GM21786 (cell line): ENCODE measurements around the gene ABCC1.
A peak's percentile ranks its signal among the peaks of the same experiment; 100 is the strongest.

Source experiments
- ATAC-seq: cut with Tn5 transposase; IDR thresholded peaks from one replicate; pipeline ENCODE4 v1.9.1; 2021; ENCODE audit not compliant: unreplicated experiment

Gene ABCC1

GRCh38 chr16:15988268-15989013, 39.0 kb downstream of the ABCC1 start:
- no peak for ATAC-seq

GRCh38 chr16:15990902-15991301, 41.5 kb downstream of the ABCC1 start:
- no peak for ATAC-seq

GRCh38 chr16:15993128-15993527, 43.7 kb downstream of the ABCC1 start:
- no peak for ATAC-seq

- no peak for ATAC-seq
Measured at GRCh38 chr16:15993541-15993940, 44.1 kb downstream of the ABCC1 start.

GRCh38 chr16:15993946-15994665, 44.7 kb downstream of the ABCC1 start:
- no peak for ATAC-seq

- ATAC-seq = no peak
Measured at GRCh38 chr16:15996432-15997109, 47.2 kb downstream of the ABCC1 start.

GRCh38 chr16:16000685-16001084, 51.3 kb downstream of the ABCC1 start:
- no peak for ATAC-seq

- no peak for ATAC-seq
Measured at GRCh38 chr16:16001596-16002255, 52.3 kb downstream of the ABCC1 start.

GRCh38 chr16:16003719-16004313, 54.4 kb downstream of the ABCC1 start:
- no peak for ATAC-seq

- ATAC-seq = no peak
Measured at GRCh38 chr16:16004314-16004749, 54.9 kb downstream of the ABCC1 start.

GRCh38 chr16:16005721-16006120, 56.3 kb downstream of the ABCC1 start:
- ATAC-seq = no peak

- no peak for ATAC-seq
Measured at GRCh38 chr16:16006650-16007049, 57.2 kb downstream of the ABCC1 start.

GRCh38 chr16:16007743-16008111, 58.3 kb downstream of the ABCC1 start:
- ATAC-seq = peak; percentile 70

GRCh38 chr16:16008666-16009065, 59.2 kb downstream of the ABCC1 start:
- no peak for ATAC-seq

- ATAC-seq = no peak
Measured at GRCh38 chr16:16009401-16009800, 60.0 kb downstream of the ABCC1 start.

GRCh38 chr16:16010194-16010593, 60.8 kb downstream of the ABCC1 start:
- no peak for ATAC-seq

GRCh38 chr16:16012144-16012543, 62.7 kb downstream of the ABCC1 start:
- ATAC-seq = no peak

GRCh38 chr16:16013812-16014211, 64.4 kb downstream of the ABCC1 start:
- ATAC-seq = no peak

- no peak for ATAC-seq
Measured at GRCh38 chr16:16014329-16015224, 65.2 kb downstream of the ABCC1 start.

- no peak for ATAC-seq
Measured at GRCh38 chr16:16015849-16016248, 66.4 kb downstream of the ABCC1 start.
